GM19455 (cell line): ENCODE measurements around the gene TMEM238.
"Not testable (repeated sequence)": the region's sequence is repeated elsewhere in the genome, so short reads cannot be mapped to it uniquely, and the experiment has no call there.

ENCODE experiments used
- ATAC-seq: cut with Tn5 transposase; IDR thresholded peaks from one replicate; pipeline ENCODE4 v1.9.1; 2021; ENCODE audit not compliant: unreplicated experiment

Gene TMEM238

DNA sequence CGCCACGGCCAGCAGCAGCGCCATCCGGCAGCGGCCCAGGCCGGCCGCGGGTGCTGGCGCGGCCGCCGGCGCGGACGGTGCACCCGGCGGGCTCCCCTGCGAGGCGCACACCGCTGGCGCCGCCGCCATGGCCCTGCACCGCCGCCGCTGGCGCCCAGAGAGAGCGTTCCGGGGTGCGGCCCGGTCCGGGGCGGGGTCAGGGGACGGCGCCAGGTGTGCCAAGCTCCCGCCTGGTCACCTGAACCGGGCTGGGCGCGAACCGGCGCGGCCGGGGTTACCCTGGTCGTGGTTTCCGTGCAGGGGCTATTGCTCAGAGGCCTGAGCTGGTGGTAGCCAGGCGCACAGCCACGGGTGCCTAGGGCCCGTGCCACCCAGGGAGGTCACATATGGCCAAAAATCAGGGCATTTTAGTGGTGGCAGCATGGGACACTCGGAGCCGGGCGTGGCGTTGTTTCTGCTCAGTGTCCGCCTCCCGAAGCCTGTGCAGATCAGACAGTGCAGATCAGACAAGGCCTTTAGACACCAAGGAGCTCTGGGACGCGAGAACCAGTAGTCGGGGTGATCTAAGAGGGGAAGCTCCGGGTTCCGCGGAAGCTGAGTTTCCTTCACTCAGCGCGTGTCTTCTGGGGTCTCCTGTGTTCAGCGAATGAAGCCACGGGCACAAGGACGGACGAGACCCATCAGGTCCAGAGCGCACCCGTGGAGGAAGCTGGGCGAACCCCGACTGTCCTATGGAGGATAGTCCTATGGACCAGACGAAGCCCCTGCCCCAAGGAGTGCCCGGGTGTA, at the start of gene TMEM238:
Gene TMEM238 (minus strand): TSS at position 162 of the 789 bp plus-strand sequence. CDS start 33 bp downstream, at position 129.
- ATAC-seq = no peak

DNA sequence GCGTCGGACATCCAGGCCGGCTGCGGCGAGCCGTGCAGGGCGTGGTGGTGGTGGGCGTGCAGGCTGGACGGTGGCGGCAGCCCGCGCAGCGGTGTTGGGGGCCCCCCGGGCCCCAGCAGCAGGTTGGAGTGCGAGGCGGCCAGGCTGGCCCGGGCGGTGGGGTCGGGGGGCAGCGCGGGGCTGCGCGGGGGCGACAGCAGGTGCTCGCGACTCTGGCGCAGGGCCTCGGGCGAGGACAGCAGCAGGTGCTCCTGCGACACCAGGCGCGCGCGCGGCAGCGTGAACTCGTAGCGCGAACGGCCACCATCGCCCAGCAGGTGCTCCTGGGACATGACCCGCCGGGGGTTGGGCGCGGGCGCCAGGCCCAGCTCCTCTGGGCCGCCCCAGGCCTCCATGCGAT, 49.2 kb upstream of the TMEM238 start:
- ATAC-seq = no peak

- ATAC-seq = no peak
Measured at GRCh38 chr19:55432241-55432959, 48.3 kb upstream of the TMEM238 start.

DNA sequence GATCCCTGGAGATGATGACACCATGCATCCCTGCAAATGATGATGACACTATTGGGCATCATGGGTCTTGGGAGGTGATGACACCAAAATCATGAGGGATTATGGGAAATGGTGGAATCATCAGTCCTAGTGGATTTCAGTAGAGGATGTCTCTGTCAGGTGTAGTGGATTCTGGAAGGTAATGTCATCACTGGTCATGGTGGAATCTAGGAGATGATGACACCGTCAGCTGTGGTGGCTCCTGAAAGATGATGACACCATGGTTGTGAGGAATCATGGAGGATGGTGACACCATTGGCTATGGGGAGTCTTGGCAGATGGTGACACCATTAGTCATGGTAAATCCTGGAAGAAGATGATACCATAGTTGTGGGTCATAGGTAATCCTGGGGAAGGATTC, 47.1 kb upstream of the TMEM238 start:
- ATAC-seq = no peak

DNA sequence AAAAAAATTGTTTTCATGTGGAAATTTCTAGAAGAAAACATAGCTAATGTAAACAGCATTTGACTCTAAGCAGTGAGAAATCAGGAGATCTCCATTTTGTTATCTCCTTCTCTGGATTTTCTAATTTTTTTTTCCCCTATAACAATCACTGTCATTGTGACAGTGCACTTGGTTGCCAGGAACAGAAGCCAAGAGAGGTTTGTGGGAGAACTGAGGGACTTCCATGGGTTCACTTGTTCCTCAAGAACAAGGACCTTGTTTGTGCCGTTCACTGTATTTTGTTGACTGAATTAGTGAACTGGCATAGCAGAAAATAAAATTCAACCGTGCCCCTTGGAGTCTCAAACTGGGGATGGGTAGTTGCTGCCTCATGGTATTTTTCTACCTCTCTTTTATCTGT, 42.0 kb upstream of the TMEM238 start:
- ATAC-seq = no peak

- ATAC-seq = no peak
Measured at GRCh38 chr19:55424518-55424917, 40.4 kb upstream of the TMEM238 start.

- no peak for ATAC-seq
Measured at GRCh38 chr19:55423225-55424005, 39.3 kb upstream of the TMEM238 start.

GRCh38 chr19:55421281-55421680, 37.2 kb upstream of the TMEM238 start:
- not testable (repeated sequence) for ATAC-seq

- ATAC-seq = no peak
Measured at GRCh38 chr19:55419624-55420236, 35.6 kb upstream of the TMEM238 start.

DNA sequence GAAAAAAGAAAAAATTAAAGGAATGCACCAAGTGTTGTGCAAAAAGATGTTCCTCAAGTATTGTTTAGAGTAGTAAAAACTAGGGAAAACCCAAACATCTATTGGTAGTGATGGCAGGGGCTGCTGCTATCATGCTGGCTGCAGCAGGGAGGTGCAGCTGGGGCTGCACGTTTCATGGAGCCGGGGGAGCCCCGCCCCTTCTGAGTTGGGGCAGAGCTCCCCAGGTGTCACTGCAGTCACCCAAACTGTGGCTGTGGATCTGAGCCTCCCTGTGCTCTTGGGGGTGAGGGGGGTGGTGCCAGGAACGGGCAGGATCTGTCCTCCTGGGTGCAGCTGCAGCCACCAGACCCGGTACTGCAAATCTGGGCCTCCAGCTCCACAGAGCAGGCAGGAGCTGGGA, 35.0 kb upstream of the TMEM238 start:
- no peak for ATAC-seq

GRCh38 chr19:55418185-55418584, 34.1 kb upstream of the TMEM238 start:
- ATAC-seq = no peak

- no peak for ATAC-seq
Measured at GRCh38 chr19:55410168-55410567, 26.1 kb upstream of the TMEM238 start.

DNA sequence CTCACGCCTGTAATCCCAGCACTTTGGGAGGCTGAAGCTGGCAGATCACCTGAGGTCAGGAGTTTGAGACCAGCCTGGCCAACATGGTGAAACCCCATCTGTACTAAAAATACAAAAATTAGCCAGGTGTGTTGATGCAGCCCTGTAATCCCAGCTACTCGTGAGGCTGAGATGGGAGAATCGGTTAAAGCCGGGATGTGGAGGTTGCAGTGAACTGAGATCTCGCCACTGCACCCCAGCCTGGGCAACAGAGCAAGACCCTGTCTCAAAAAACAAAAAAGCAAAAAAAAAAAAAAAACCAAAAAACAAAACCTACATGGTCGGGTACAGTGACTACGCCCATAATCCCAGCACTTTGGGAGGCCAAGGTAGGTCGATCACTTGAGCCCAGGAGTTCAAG, 25.1 kb upstream of the TMEM238 start:
- not testable (repeated sequence) for ATAC-seq

DNA sequence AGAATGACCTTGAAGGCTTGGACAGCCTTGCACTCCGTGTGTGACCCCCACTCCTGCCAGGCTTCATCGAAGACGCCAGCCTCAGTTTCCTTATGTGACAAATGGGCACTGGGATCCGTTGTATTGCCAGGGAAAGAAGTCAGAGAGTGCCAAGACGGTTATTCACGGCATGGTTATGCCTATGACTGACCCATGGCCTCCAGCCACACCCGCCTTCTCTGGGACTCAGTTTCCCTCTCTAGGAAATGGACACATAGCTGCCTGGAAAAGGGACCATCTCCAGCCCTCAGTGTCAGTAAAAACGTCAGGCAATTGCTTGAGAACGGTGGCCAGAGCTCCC, 24.4 kb upstream of the TMEM238 start:
- ATAC-seq = no peak

- peak; percentile 80 for ATAC-seq
Measured at GRCh38 chr19:55407800-55408532, 23.9 kb upstream of the TMEM238 start.

DNA sequence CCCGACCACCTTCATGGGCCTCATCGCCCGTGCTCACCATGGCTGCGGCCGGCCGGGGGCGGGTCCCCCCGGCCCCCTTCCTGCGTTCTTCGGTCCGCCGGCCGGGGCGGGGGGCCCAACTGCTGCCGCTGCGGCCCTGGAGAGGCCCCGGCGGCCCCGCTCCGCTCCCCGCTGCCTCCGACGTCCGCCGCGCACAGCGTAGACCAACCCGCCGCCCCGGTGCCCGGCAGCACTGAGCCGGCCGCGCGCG, 23.4 kb upstream of the TMEM238 start, which contains the start of gene UBE2S:
Gene UBE2S (minus strand): TSS at position 239 of the 250 bp plus-strand sequence. CDS start 199 bp downstream, at position 40.
- ATAC-seq = not testable (repeated sequence)

DNA sequence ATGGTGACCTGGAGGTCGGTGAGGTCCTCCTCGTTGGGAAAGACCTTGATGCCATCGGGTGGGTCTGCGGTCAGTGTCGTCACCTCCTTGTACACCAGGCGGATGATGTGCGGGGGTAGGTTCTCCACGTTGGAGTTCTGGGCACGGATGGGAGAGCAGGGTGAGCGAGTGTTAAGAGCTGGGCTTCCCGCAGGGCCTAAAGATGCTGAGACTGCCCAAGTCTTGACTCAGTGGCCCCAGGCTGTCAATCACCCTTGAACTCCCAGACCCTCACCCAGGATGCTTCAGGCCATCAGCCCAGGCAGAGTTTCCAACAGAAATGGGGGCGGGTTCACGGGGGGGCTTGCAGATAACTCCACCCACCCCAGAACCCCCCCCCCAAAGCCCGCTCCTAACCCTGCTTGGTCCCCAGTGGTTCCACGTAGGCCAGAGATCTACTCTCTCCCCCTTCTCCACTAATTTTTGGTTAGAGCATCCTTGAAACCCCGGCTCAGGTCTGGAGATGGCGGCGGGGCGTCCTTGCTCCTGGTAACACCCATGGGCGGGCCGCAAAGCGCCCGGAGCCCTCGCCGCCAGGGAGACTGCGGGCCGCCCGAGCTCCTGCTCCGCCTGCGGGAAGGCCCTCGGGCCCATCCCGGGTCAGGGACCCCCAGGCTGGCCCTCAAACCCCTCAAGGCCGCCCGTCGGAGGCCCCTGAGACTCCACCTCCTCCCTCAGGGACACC, 22.9 kb upstream of the TMEM238 start:
- ATAC-seq = peak; percentile 5

DNA sequence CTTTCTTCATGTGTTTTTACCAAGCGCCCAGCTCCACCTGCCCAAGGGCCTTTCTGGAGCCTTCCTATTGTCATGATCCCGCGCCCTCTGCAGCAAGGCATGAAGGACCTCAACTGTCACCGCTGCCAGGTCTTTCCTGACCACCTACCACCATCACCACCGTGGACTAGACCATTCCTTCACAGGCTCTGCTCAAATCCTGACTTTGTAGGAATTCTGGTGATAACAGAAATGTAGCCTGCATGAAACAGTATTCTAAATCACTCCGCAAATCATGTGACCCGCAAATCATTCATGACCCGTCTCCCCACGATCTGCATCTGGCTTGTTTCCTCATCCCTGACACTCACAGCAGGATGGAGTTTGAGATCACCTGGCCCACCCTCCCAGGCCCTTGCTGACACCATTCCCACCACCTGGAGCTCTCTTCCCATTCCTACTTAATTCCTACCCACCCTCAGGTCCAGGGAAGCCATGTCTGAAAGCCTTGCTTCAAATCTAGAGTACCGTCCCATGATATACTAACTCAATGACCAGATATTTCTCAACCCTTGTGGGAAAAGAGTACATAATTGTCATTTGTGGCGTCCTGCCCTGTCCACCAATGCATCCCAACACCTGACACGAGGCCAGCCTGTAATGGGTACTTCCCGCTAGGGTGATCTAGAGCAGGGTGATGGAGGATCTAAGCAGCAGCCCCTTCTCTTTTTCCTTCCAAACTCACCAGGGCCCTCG, 22.2 kb upstream of the TMEM238 start:
- ATAC-seq = no peak

- ATAC-seq = no peak
Measured at GRCh38 chr19:55405638-55406037, 21.5 kb upstream of the TMEM238 start.
